Mesendoderm (in vitro differentiated cells): ENCODE data around the gene SVIL.
"Not testable (repeated sequence)": the region's sequence is repeated elsewhere in the genome, so short reads cannot be mapped to it uniquely, and the experiment has no call there.

Experiments used
- DNase-seq: peaks from one replicate; pipeline ENCODE4 v3.0.0; 2013
- H2AK5ac ChIP-seq: 2 replicates; pipeline ENCODE4 v1.6.1; 2013; ENCODE audit warnings: low read length, inconsistent platforms
- H2BK120ac ChIP-seq: 2 replicates; pipeline ENCODE4 v1.6.1; 2013; ENCODE audit warnings: low read depth, mild to moderate bottlenecking, low read length, moderate library complexity, mixed read lengths
- H2BK15ac ChIP-seq: replicated peaks from 2 replicates; pipeline ENCODE4 v1.6.1; 2013; ENCODE audit warnings: low read depth, mild to moderate bottlenecking, moderate library complexity
- H2BK5ac ChIP-seq: 2 replicates; pipeline ENCODE4 v1.6.1; 2013; ENCODE audit warnings: low read length, inconsistent platforms
- H3K18ac ChIP-seq: 2 replicates; pipeline ENCODE4 v1.6.1; 2013; ENCODE audit warnings: mild to moderate bottlenecking, low read length, mixed read lengths
- H3K23ac ChIP-seq: one replicate; pipeline ENCODE4 v1.6.1; 2013; ENCODE audit warnings: low read length
- H3K27ac ChIP-seq: 2 replicates; pipeline ENCODE4 v1.5.1; 2013; ENCODE audit warnings: low read depth, mild to moderate bottlenecking, inconsistent platforms, low read length, moderate library complexity
- H3K27me3 ChIP-seq: 2 replicates; pipeline ENCODE4 v1.6.1; 2013; ENCODE audit warnings: low read length, control low read depth, mild to moderate bottlenecking, inconsistent platforms; ENCODE audit not compliant: insufficient read depth, poor library complexity
- H3K36me3 ChIP-seq: 2 replicates; pipeline ENCODE4 v1.6.1; 2013; ENCODE audit warnings: low read length, inconsistent platforms; ENCODE audit not compliant: control insufficient read depth, insufficient read depth
- H3K4ac ChIP-seq: one replicate; pipeline ENCODE4 v1.6.1; 2013; ENCODE audit warnings: low read depth, mild to moderate bottlenecking, low read length, moderate library complexity
- H3K4me1 ChIP-seq: 2 replicates; pipeline ENCODE4 v1.6.1; 2013; ENCODE audit warnings: low read depth, low read length, inconsistent platforms; ENCODE audit not compliant: control insufficient read depth
- H3K4me2 ChIP-seq: 2 replicates; pipeline ENCODE4 v1.6.1; 2013; ENCODE audit warnings: low read length
- H3K4me3 ChIP-seq: 2 replicates; pipeline ENCODE4 v1.5.1; 2013; ENCODE audit warnings: mild to moderate bottlenecking, low read length
- H3K56ac ChIP-seq: one replicate; pipeline ENCODE4 v1.6.1; 2013; ENCODE audit warnings: low read length
- H3K79me1 ChIP-seq: 2 replicates; pipeline ENCODE4 v1.6.1; 2013; ENCODE audit warnings: low read length, inconsistent platforms
- H3K79me2 ChIP-seq: 2 replicates; pipeline ENCODE4 v1.6.1; 2013; ENCODE audit warnings: mild to moderate bottlenecking, low read length; ENCODE audit not compliant: control insufficient read depth, insufficient read depth
- H3K9ac ChIP-seq: 2 replicates; pipeline ENCODE4 v1.6.1; 2013; ENCODE audit warnings: low read length, inconsistent platforms
- H4K5ac ChIP-seq: one replicate; pipeline ENCODE4 v1.6.1; 2013; ENCODE audit warnings: low read length
- H4K8ac ChIP-seq: one replicate; pipeline ENCODE4 v1.6.1; 2013; ENCODE audit warnings: low read depth, mild to moderate bottlenecking, control low read depth, low read length, moderate library complexity
- WGBS: extraction: QIAGEN DNeasy Blood & Tissue Kit; methylation state at CpG from one replicate; pipeline ENCODE4 v1.1.7; 2013; ENCODE audit warnings: low lambda C conversion rate, missing lambda C conversion rate; ENCODE audit not compliant: insufficient coverage; ENCODE audit errors: extremely low coverage; 5-methylcytosine and 5-hydroxymethylcytosine counted together

The SVIL gene

GRCh38 chr10:29575098-29575455 lies 59.7 kb downstream of the SVIL start:
- DNase-seq: no peak
- Histone ChIP-seq H3K27ac (no peak overlapping the region), H3K4me3 (no peak overlapping the region), H3K4me2 (no peak overlapping the region), H3K9ac (no peak overlapping the region), H3K18ac (no peak overlapping the region), H3K36me3 (no peaks in the 10 kb centered on the region), H3K56ac (no peak overlapping the region), H2BK120ac (no peak overlapping the region), H2BK15ac (no peak overlapping the region), H3K23ac (no peak overlapping the region), H3K79me1 (peaks cover 5% of the 10 kb centered on the region), H3K27me3 (no peaks in the 10 kb centered on the region), H3K79me2 (no peaks in the 10 kb centered on the region), H3K4ac (no peak overlapping the region), H4K5ac (no peak overlapping the region), H2BK5ac (no peak overlapping the region), H3K4me1 (no peaks in the 10 kb centered on the region), H2AK5ac (no peak overlapping the region), H4K8ac (no peak overlapping the region)
- no CpG with 5 or more reads among the region's 2 CpGs for WGBS

DNA sequence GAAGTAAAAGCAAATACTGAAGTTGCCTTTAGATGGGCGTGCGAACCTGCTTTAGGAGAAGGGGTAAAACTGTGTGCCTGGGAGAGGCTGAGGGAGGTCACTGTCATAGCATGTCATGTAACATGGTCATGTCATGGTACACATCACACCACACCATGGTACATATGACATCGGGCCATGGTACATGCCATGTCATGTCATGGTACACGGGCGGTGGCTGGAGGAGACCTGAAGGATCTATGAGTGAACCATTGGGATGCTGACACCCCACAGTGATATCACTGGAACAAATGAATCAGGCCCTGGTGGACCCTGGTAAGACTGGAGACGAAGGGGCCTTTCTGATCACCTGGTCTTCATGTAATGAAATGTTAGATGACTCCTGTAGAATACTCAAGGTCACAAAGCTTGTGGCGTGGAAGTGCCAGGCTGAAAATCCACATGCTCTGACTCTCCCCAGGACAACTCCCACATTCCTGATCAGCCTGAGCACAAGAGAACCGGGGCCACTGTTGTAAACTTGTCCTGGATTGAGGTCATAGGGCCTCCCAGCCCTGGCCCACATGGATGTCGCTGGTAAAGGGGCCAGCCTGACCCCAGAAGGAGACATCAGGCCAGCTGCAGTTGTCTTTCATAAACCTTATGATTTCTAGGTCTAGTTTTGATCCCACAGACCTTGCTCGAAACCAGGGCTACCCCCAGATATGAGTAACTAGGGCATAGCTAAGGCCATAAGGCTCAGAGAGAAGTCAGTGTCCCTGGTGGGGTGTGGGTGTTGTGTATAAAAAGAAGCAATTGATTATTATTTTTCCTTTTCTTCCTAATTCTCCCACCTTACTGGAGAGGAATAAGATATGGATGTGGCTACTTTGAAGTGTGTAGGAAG lies 60.3 kb downstream of the SVIL start:
- H3K27me3 ChIP-seq, H2AK5ac ChIP-seq, H3K9ac ChIP-seq, H2BK15ac ChIP-seq, H3K79me2 ChIP-seq, H3K23ac ChIP-seq, H3K4me1 ChIP-seq, H3K79me1 ChIP-seq, H2BK120ac ChIP-seq, H3K4me3 ChIP-seq, H3K27ac ChIP-seq, H2BK5ac ChIP-seq, H4K8ac ChIP-seq, H3K18ac ChIP-seq, H3K56ac ChIP-seq, H3K4ac ChIP-seq, H4K5ac ChIP-seq, H3K36me3 ChIP-seq, H3K4me2 ChIP-seq, DNase-seq: not testable (repeated sequence)
- whole genome bisulfite sequencing: no CpG with 5 or more reads among the region's 10 CpGs

GRCh38 chr10:29570248-29570647 lies 64.5 kb downstream of the SVIL start:
- H2BK120ac ChIP-seq, H2BK15ac ChIP-seq, H3K9ac ChIP-seq, H3K4me3 ChIP-seq, H3K79me2 ChIP-seq, H3K79me1 ChIP-seq, H3K4me2 ChIP-seq, H4K8ac ChIP-seq, H3K36me3 ChIP-seq, H3K27me3 ChIP-seq, H3K27ac ChIP-seq, H3K23ac ChIP-seq, H3K4me1 ChIP-seq, DNase-seq, H4K5ac ChIP-seq, H2AK5ac ChIP-seq, H3K4ac ChIP-seq, H3K56ac ChIP-seq, H3K18ac ChIP-seq, H2BK5ac ChIP-seq: not testable (repeated sequence)
- WGBS: no CpG with 5 or more reads among the region's 2 CpGs

DNA sequence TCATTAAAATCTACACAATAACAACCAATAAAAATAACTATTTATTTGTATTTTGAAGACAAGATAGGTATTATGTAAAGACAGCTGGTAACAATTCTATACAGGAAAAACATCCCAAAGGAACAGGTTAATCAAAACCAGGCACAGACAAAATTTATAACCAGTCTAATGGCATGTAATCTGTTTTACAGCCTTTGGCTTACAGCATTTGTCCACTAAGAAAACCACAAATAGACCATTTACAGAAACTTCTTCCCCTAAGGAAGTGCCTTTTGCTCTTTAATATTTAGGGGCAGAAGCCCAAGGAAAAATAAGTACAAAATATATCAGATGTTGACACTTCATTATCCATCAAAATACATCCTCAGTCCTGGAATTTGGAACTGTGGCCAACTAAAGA lies 65.0 kb downstream of the SVIL start:
- Histone ChIP-seq H3K18ac (no peak overlapping the region), H4K8ac (no peak overlapping the region), H4K5ac (no peak overlapping the region), H3K23ac (no peak overlapping the region), H2BK15ac (no peak overlapping the region), H3K79me1 (peaks cover 2% of the 10 kb centered on the region), H3K79me2 (no peaks in the 10 kb centered on the region), H3K4me1 (no peaks in the 10 kb centered on the region), H3K56ac (no peak overlapping the region), H2BK5ac (no peak overlapping the region), H3K4ac (no peak overlapping the region), H3K36me3 (no peaks in the 10 kb centered on the region), H2AK5ac (no peak overlapping the region), H3K9ac (no peak overlapping the region), H3K4me2 (no peak overlapping the region), H2BK120ac (no peak overlapping the region), H3K27ac (no peak overlapping the region), H3K4me3 (no peak overlapping the region), H3K27me3 (no peaks in the 10 kb centered on the region)
- DNase-seq: no peak

DNA sequence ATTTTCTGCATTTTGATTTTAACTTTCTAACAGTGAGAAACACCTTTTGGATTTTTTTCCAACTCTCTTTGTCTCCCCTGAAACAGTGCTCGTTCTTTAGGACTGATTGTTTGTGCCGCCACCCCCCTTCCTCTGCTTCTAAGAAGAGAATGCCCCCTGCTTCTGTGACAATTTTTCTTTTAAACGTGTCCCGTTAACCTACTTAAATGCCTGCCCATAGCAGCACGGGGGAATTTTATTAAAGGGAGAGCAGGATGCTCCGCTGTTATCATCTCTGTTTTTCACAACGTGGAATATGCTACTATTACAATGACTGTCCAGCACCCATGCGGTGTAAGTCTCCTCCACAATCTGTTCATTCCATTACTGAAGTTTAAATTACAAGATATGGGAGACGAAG lies 67.8 kb downstream of the SVIL start:
- Histone ChIP-seq H3K4me1 (no peaks in the 10 kb centered on the region), H3K79me1 (no peaks in the 10 kb centered on the region), H3K27me3 (no peaks in the 10 kb centered on the region), H4K5ac (no peak overlapping the region), H3K23ac (no peak overlapping the region), H3K4me2 (no peak overlapping the region), H3K9ac (no peak overlapping the region), H3K18ac (no peak overlapping the region), H3K79me2 (no peaks in the 10 kb centered on the region), H3K4ac (no peak overlapping the region), H2AK5ac (no peak overlapping the region), H3K36me3 (no peaks in the 10 kb centered on the region), H3K4me3 (no peak overlapping the region), H3K56ac (no peak overlapping the region), H2BK5ac (no peak overlapping the region), H4K8ac (no peak overlapping the region), H2BK120ac (no peak overlapping the region), H2BK15ac (no peak overlapping the region), H3K27ac (no peak overlapping the region)
- no CpG with 5 or more reads among the region's 9 CpGs for WGBS
- DNase-seq: no peak

DNA sequence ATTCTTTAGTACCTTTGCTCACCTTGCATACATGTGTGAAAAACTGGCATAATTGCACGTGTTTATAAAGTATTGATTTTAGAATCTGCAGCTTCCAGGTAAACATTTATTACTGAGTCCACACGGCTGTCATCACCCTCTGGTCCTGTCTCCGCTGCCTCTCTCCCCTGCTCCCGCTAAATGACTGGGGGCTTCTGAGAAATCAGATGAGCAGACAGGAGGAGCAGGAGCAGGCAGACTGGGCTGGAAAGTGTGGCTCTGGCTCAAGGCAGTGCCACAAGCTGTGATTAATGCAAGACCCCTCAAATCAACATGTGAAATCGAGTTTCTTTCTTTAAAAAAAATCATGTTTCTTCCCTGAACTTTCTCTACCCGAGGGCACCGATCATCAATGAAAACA lies 68.6 kb downstream of the SVIL start:
- H3K56ac ChIP-seq, H3K9ac ChIP-seq, H3K23ac ChIP-seq, H3K4me3 ChIP-seq, H2BK5ac ChIP-seq, H2BK120ac ChIP-seq, H3K27me3 ChIP-seq, H3K79me1 ChIP-seq, H3K79me2 ChIP-seq, H3K4ac ChIP-seq, H3K4me1 ChIP-seq, DNase-seq, H2AK5ac ChIP-seq, H4K5ac ChIP-seq, H3K4me2 ChIP-seq, H3K18ac ChIP-seq, H2BK15ac ChIP-seq, H4K8ac ChIP-seq, H3K36me3 ChIP-seq, H3K27ac ChIP-seq: not testable (repeated sequence)
- no CpG with 5 or more reads among the region's 7 CpGs for WGBS
